Large intestine (tissue), 3 donors: ENCODE measurements around the gene CFAP46. TPM values are rescaled to one million over a fixed set of nuclear protein-coding genes. Genes with fewer than 3 reads are reported as not detected.
"Not testable (repeated sequence)": the region's sequence is repeated elsewhere in the genome, so short reads cannot be mapped to it uniquely, and the experiment has no call there.

Source experiments
- DNase-seq, 2 donors: peaks; one replicate each; pipeline versions ENCODE4 v3.0.0 to v3.0.0-alpha.2; 2013
- H3K27ac ChIP-seq: one replicate; pipeline ENCODE4 v1.5.1; 2013; ENCODE audit warnings: low read length
- H3K27me3 ChIP-seq: 2 replicates; pipeline ENCODE4 v1.6.1; 2013; ENCODE audit warnings: low read length; ENCODE audit not compliant: control insufficient read depth, insufficient read depth
- H3K36me3 ChIP-seq: 2 replicates; pipeline ENCODE4 v1.6.1; 2013; ENCODE audit warnings: low read length; ENCODE audit not compliant: control insufficient read depth, insufficient read depth
- H3K4me1 ChIP-seq: one replicate; pipeline ENCODE4 v1.6.1; 2013; ENCODE audit warnings: low read length; ENCODE audit not compliant: control insufficient read depth, insufficient read depth
- H3K4me3 ChIP-seq: one replicate; pipeline ENCODE4 v1.5.1; 2013; ENCODE audit warnings: low read length
- H3K9me3 ChIP-seq: one replicate; pipeline ENCODE4 v1.6.1; 2013; ENCODE audit warnings: mild to moderate bottlenecking, low read depth, low read length, moderate library complexity; ENCODE audit not compliant: control insufficient read depth
- WGBS: methylation state at CpG from one replicate; pipeline ENCODE4 v1.1.5; 2013; ENCODE audit warnings: low lambda C conversion rate; ENCODE audit not compliant: insufficient coverage; 5-methylcytosine and 5-hydroxymethylcytosine counted together
- polyA plus RNA-seq: library from polyadenylated mRNA; unstranded; fragments of 120-200 nt; gene quantifications from one replicate; pipeline ENCODE4 v1.2.1, GENCODE V29; 2013

CFAP46 gene
- polyA plus RNA-seq, 1 donor, result 0.75 TPM

DNA sequence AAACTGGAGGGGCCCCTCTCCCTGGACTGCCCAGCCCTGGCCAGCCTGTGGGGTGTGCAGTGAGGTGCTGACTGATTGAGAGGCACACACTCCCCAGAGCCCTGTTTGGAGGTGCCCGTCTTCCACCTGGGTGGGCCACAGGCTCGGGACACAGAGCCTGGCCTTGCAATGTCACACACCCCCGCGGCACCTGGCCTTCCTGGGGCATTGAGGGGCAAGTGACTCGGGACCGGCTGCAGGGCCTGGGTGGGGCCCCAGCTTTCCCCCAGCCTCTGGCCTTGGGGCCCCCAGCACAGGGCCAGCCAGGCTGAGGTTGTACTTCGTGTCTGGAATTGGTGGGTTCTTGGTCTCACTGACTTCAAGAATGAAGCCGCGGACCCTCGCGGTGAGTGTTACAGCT lies 142.5 kb downstream of the CFAP46 start:
- peaks cover 4% of the 10 kb centered on the region for H3K9me3 ChIP-seq
- no peak overlapping the region for H3K27ac ChIP-seq
- DNase-seq, result no peak
- peaks cover 9% of the 10 kb centered on the region for H3K27me3 ChIP-seq
- no peaks in the 10 kb centered on the region for H3K4me1 ChIP-seq
- H3K36me3 ChIP-seq, result no peaks in the 10 kb centered on the region
- WGBS, result no CpG with 5 or more reads among the region's 11 CpGs
- H3K4me3 ChIP-seq, result no peak overlapping the region

DNA sequence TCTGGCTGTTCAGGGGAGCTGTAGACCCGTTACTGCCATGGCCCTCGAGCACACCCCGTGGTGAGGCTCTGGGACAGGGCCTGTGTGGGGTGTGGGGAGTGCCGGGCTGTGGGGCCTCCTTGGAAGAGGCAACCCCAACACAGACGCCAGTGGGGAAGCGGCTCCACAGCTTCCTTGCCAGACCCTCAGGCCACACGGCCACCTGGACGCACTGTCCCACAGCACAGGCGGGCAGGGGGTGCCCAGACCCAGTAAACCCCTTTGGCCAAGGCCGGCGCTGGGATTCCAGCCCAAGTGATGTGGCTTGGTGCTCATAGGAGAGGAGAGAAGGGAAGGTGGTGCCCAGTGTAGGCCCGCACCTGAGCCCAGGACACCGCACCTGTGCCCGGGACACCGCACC lies 143.5 kb downstream of the CFAP46 start:
- Histone ChIP-seq H3K4me3 (no peak overlapping the region), H3K27me3 (peaks cover 9% of the 10 kb centered on the region), H3K9me3 (peaks cover 4% of the 10 kb centered on the region), H3K4me1 (no peaks in the 10 kb centered on the region), H3K27ac (no peak overlapping the region), H3K36me3 (no peaks in the 10 kb centered on the region)
- no peak for DNase-seq
- no CpG with 5 or more reads among the region's 15 CpGs for WGBS

GRCh38 chr10:132798403-132798802 lies 144.0 kb downstream of the CFAP46 start:
- Histone ChIP-seq H3K4me1 (no peaks in the 10 kb centered on the region), H3K27ac (no peak overlapping the region), H3K4me3 (no peak overlapping the region), H3K27me3 (peaks cover 12% of the 10 kb centered on the region), H3K9me3 (peaks cover 4% of the 10 kb centered on the region), H3K36me3 (no peaks in the 10 kb centered on the region)
- WGBS, result no CpG with 5 or more reads among the region's 21 CpGs
- no peak for DNase-seq

GRCh38 chr10:132797986-132798385 lies 144.4 kb downstream of the CFAP46 start:
- not testable (repeated sequence) for H3K36me3 ChIP-seq, H3K27ac ChIP-seq, DNase-seq, H3K4me1 ChIP-seq, H3K4me3 ChIP-seq, H3K9me3 ChIP-seq
- H3K27me3 ChIP-seq, result peaks cover 14% of the 10 kb centered on the region
- WGBS, result 100% methylated on average over 3 of the region's 32 CpGs

DNA sequence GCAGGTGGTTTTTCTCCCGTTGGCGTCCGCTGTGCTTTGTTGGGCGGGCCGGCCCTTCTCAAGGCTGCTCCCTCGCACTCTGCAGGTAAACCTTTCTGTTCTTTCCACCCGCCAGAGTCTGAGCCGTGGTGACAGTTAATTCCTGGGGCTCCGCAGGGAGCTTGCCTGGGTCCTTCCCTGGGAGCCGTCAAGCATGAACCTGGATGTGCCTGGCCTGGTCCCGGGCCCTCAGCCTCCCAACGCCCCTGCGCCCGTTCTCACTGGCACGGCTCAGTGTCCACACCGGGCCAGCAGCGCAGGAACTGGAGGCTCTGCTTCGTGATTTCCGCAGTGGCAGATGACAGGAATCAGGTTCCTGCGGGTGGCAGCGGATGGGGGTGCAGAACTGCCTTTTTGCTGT lies 145.5 kb downstream of the CFAP46 start:
- Histone ChIP-seq H3K27ac (no peak overlapping the region), H3K4me3 (no peak overlapping the region), H3K27me3 (peaks cover 14% of the 10 kb centered on the region), H3K9me3 (peaks cover 3% of the 10 kb centered on the region), H3K4me1 (no peaks in the 10 kb centered on the region), H3K36me3 (no peaks in the 10 kb centered on the region)
- no peak for DNase-seq
- WGBS, result no CpG with 5 or more reads among the region's 21 CpGs

GRCh38 chr10:132793871-132794849 lies 148.2 kb downstream of the CFAP46 start:
- no CpG with 5 or more reads among the region's 57 CpGs for WGBS
- Histone ChIP-seq H3K4me1 (no peaks in the 10 kb centered on the region), H3K27ac (no peak overlapping the region), H3K9me3 (peaks cover under 1% of the 10 kb centered on the region), H3K27me3 (peaks cover 38% of the 10 kb centered on the region), H3K4me3 (no peak overlapping the region), H3K36me3 (no peaks in the 10 kb centered on the region)
- DNase-seq, result no peak

DNA sequence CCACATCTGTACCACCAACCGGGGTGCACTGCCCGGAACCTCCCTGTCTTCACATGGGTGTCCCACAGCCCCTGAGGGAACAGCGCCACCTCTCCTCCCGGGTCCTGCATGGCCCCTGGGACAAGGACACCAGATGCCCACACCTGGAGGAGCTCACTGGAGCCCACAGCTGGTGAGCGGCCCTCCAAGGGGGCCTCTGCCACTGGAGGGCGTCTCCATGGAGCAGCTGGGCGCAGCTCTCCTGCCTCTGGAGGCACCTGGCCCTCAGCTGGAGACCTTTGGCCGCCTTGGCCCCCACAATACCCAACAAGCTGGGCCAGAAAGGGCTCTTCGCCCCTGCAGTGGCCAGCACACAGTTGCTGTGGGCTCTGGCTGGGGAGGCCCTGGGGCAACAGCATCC lies 149.2 kb downstream of the CFAP46 start:
- H3K27me3 ChIP-seq, result peaks cover 48% of the 10 kb centered on the region
- H3K4me3 ChIP-seq, result no peak overlapping the region
- no peaks in the 10 kb centered on the region for H3K36me3 ChIP-seq
- H3K4me1 ChIP-seq, result no peaks in the 10 kb centered on the region
- no CpG with 5 or more reads among the region's 9 CpGs for WGBS
- H3K27ac ChIP-seq, result no peak overlapping the region
- DNase-seq, result no peak
- peaks cover 5% of the 10 kb centered on the region for H3K9me3 ChIP-seq

GRCh38 chr10:132792796-132793195 lies 149.6 kb downstream of the CFAP46 start:
- H3K27me3 ChIP-seq, result peaks cover 52% of the 10 kb centered on the region
- DNase-seq, result no peak

GRCh38 chr10:132792099-132792498 lies 150.3 kb downstream of the CFAP46 start:
- H3K4me1 ChIP-seq, DNase-seq, H3K4me3 ChIP-seq, H3K9me3 ChIP-seq, H3K36me3 ChIP-seq, H3K27ac ChIP-seq: not testable (repeated sequence)
- no CpG with 5 or more reads among the region's 33 CpGs for WGBS
- H3K27me3 ChIP-seq, result peaks cover 57% of the 10 kb centered on the region

More at GRCh38 chr10:132792796-132793195, 149.6 kb downstream of the CFAP46 start:
- no peak overlapping the region for H3K27ac ChIP-seq
- no CpG with 5 or more reads among the region's 17 CpGs for WGBS
- no peaks in the 10 kb centered on the region for H3K4me1 ChIP-seq
- H3K36me3 ChIP-seq, result no peaks in the 10 kb centered on the region
- no peak overlapping the region for H3K4me3 ChIP-seq
- peaks cover 5% of the 10 kb centered on the region for H3K9me3 ChIP-seq

DNA sequence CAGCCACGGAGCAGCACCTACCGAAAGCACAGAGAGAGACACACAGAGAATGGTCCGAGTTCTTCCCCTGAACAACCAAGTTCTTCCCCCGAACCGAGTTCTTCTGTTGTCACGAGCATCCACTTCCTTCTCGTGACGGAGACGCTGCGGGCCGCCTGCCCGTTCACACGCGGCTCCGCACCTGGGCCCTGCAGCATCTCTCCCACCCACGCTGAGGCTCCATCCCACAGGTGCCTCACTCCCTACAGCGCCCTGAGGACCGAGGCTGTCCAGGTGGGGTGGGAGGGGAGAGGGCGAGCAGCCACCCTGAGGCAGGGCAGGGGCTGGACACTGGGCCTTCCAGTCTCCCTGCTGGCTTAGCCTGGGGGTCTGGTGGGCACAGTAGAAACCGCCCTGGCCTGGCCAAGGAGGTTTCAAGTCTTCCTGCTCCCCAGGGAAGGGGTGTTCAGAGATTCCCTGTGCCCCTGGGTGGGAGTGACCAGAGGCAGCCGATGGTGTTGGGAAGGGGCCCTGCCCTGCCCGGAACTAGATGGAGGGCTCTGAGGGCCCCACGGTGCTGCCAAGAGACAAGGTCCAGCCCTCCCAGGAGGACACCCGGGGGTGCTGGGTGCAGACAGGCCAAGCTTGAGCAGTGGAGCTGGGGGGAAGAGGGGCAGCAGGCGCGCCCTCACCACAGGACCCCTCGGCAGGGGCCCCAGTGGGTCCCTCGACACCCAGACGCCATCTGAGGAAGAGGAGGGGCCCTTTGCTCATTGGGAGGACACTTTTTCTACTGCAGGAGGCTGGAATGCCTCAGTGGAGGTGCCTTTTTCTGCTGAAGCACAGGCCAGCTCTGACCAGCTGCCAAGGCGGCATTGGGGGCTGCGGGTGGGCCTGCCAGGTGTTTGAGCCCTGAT lies 151.2 kb downstream of the CFAP46 start:
- Histone ChIP-seq H3K27ac (no peak overlapping the region), H3K4me3 (no peak overlapping the region), H3K9me3 (peaks cover 5% of the 10 kb centered on the region), H3K36me3 (no peaks in the 10 kb centered on the region), H3K4me1 (no peaks in the 10 kb centered on the region), H3K27me3 (peaks cover 58% of the 10 kb centered on the region)
- no peak for DNase-seq
- no CpG with 5 or more reads among the region's 31 CpGs for WGBS
